DOHH2 (cell line): ENCODE data around the gene CCDC85B.

Source experiments
- EZH2phosphoT487 ChIP-seq: fragments of 200-600 bp; sonication (generic); IDR thresholded peaks from 2 replicates; pipeline ENCODE4 v1.6.1; 2017; ENCODE audit warnings: borderline replicate concordance, mild to moderate bottlenecking, antibody characterized with exemption, low read length, moderate library complexity, mixed read lengths
- TF ChIP-seq, protein P1 (sequence below): fragments of 200-600 bp; sonication (generic); IDR thresholded peaks from one replicate; pipeline ENCODE4 v1.5.1; 2014; ENCODE audit warnings: antibody characterized with exemption, mild to moderate bottlenecking, low read depth, low read length; ENCODE audit not compliant: poor library complexity, severe bottlenecking

DNA sequence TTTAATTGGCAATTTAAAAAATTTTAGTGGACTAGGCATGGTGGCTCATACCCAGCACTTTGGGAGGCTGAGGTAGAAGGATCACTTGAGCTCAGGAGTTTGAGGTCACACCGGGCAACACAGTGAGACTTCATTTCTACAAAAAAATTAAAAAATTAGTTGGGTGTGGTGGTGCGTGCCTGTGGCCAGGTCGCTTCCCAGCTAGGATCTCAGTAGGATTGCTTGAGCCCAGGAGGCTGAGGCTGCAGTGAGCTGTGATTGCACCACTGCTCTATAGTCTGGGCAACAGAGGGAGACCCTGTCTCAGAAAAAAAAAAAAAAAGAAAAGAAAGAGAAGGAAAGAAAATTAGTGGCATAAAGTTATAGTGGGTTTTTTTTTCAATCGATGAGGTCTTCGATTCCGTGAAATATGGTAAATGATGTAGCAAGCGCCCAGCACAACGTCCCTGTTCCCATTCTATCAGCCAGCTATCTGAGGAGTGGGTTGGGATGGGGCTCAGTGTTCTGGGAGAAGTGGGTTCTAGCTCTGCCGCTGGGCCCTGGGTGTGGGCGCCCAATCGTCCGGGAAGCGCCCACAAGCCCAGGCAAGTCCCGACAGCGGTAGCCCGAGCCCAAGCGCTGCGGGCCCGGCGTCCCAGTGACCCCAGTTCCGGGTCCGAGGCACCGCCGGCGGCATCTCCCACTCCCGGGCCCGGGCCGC lies 8.3 kb downstream of the CCDC85B start:
- TF ChIP-seq, protein P1, sequence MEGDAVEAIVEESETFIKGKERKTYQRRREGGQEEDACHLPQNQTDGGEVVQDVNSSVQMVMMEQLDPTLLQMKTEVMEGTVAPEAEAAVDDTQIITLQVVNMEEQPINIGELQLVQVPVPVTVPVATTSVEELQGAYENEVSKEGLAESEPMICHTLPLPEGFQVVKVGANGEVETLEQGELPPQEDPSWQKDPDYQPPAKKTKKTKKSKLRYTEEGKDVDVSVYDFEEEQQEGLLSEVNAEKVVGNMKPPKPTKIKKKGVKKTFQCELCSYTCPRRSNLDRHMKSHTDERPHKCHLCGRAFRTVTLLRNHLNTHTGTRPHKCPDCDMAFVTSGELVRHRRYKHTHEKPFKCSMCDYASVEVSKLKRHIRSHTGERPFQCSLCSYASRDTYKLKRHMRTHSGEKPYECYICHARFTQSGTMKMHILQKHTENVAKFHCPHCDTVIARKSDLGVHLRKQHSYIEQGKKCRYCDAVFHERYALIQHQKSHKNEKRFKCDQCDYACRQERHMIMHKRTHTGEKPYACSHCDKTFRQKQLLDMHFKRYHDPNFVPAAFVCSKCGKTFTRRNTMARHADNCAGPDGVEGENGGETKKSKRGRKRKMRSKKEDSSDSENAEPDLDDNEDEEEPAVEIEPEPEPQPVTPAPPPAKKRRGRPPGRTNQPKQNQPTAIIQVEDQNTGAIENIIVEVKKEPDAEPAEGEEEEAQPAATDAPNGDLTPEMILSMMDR: no peak
- TF ChIP-seq EZH2phosphoT487: no peak
